Endothelial cell of umbilical vein (primary cell): Measurements from ENCODE around the gene CERCAM. TPM values are rescaled to one million over a fixed set of nuclear protein-coding genes. Genes with fewer than 3 reads are reported as not detected.

Experiments used
- BruUV-seq: library from RNA; stranded (reverse); fragments of 400-500 nt; replicated peaks from 2 replicates; lab custom pipeline; 2021; lab: Mats Ljungman, UMichigan
- CTCF ChIA-PET: fragments of 300-600, 350-600 bp; sonication (Branson Sonifier 250); formaldehyde crosslinking; loops from one replicate; lab custom pipeline; 2021; ENCODE audit warnings: antibody characterized with exemption, inconsistent platforms; lab: Charles Lee
- POLR2A ChIA-PET: fragments of 300-600, 350-600 bp; sonication (Branson Sonifier 250); formaldehyde crosslinking; loops from one replicate; lab custom pipeline; 2021; ENCODE audit warnings: antibody characterized with exemption, inconsistent platforms; lab: Charles Lee
- DNase-seq: peaks from one replicate; pipeline ENCODE4 v3.0.0-alpha.2; 2011; ENCODE audit warnings: low read depth, low spot score
- FAIRE-seq: peaks from 2 replicates; lab custom pipeline; 2011; peaks lifted over from hg19 to GRCh38; lab: Jason Lieb, UNC
- H2AFZ ChIP-seq: 2 replicates; pipeline ENCODE4 v1.6.0; 2012; ENCODE audit warnings: low read depth, low read length, control low read depth, inconsistent platforms
- H3K27ac ChIP-seq: 2 replicates; pipeline ENCODE4 v1.5.1; 2011; ENCODE audit warnings: low read depth, mild to moderate bottlenecking, control low read depth, low read length, moderate library complexity; ENCODE audit not compliant: insufficient read depth
- H3K27me3 ChIP-seq, 2 experiments: 2 replicates each; pipeline versions ENCODE4 v1.6.0 to v1.6.1; 2011; ENCODE audit warnings: low read length in 2 of 2, mixed read lengths in 1 of 2; ENCODE audit not compliant: control insufficient read depth in 2 of 2, insufficient read depth in 2 of 2
- H3K36me3 ChIP-seq, 2 experiments: 2 replicates in 1 of 2; 3 replicates in 1 of 2; pipeline ENCODE4 v1.5.1; 2011; ENCODE audit warnings: low read length in 2 of 2, mild to moderate bottlenecking in 1 of 2, moderate library complexity in 1 of 2; ENCODE audit not compliant: control insufficient read depth in 2 of 2, insufficient read depth in 2 of 2; ENCODE audit errors: extremely low read depth in 1 of 2
- H3K4me1 ChIP-seq: 3 replicates; pipeline ENCODE4 v1.5.1; 2011; ENCODE audit warnings: mild to moderate bottlenecking, low read length; ENCODE audit not compliant: control insufficient read depth, insufficient read depth; ENCODE audit errors: extremely low read depth
- H3K4me2 ChIP-seq: 2 replicates; pipeline ENCODE4 v1.6.1; 2011; ENCODE audit warnings: low read length, control low read depth, mixed read lengths; ENCODE audit not compliant: insufficient read depth
- H3K4me3 ChIP-seq, 3 experiments: fragments of 200-600 bp in 1 of 3; sonication (generic), shearing (Covaris generic) in 1 of 3; replicated peaks in 1 of 3; 2 replicates each; pipeline ENCODE4 v1.5.1; 2011 to 2016; ENCODE audit warnings: control low read depth in 3 of 3, low read length in 3 of 3, mild to moderate bottlenecking in 2 of 3, inconsistent platforms in 1 of 3, low read depth in 1 of 3, moderate library complexity in 1 of 3; ENCODE audit not compliant: insufficient read depth in 1 of 3
- H3K79me2 ChIP-seq: 2 replicates; pipeline ENCODE4 v1.6.0; 2012; ENCODE audit warnings: low read length, inconsistent platforms; ENCODE audit not compliant: control insufficient read depth, insufficient read depth
- H3K9ac ChIP-seq: replicated peaks from 2 replicates; pipeline ENCODE3; 2011; ENCODE audit warnings: low read length, control low read depth; ENCODE audit not compliant: insufficient read depth; ENCODE audit errors: extremely low read depth
- H3K9me1 ChIP-seq: replicated peaks from 3 replicates; pipeline ENCODE4 v1.6.0; 2011; ENCODE audit warnings: mild to moderate bottlenecking, low read length; ENCODE audit not compliant: control insufficient read depth, insufficient read depth; ENCODE audit errors: extremely low read depth
- H3K9me3 ChIP-seq: replicated peaks from 2 replicates; pipeline ENCODE4 v1.5.1; 2012; ENCODE audit warnings: low read length, inconsistent platforms; ENCODE audit not compliant: control insufficient read depth, insufficient read depth
- H4K20me1 ChIP-seq: replicated peaks from 2 replicates; pipeline ENCODE3; 2011; ENCODE audit warnings: mild to moderate bottlenecking, low read length; ENCODE audit not compliant: control insufficient read depth, insufficient read depth; ENCODE audit errors: extremely low read depth
- EZH2 ChIP-seq: IDR thresholded peaks from 2 replicates; pipeline ENCODE4 v1.6.1; 2012; ENCODE audit warnings: borderline replicate concordance, low read depth, mild to moderate bottlenecking, moderate library complexity, low read length, inconsistent platforms; ENCODE audit not compliant: severe bottlenecking
- FOS ChIP-seq: IDR thresholded peaks from 2 replicates; pipeline ENCODE4 v1.6.1; 2011; ENCODE audit warnings: mild to moderate bottlenecking, low read length, moderate library complexity, borderline replicate concordance; ENCODE audit not compliant: insufficient read depth
- GATA2 ChIP-seq: IDR thresholded peaks from 2 replicates; pipeline ENCODE4 v1.7.0; 2011; ENCODE audit warnings: low read depth, mild to moderate bottlenecking, moderate library complexity, mixed read lengths, low read length; ENCODE audit not compliant: insufficient read length, insufficient read depth
- JUN ChIP-seq: IDR thresholded peaks from 2 replicates; pipeline ENCODE4 v1.6.1; 2011; ENCODE audit warnings: borderline replicate concordance, low read depth; ENCODE audit not compliant: insufficient read length, insufficient read depth
- MAX ChIP-seq: IDR thresholded peaks from 2 replicates; pipeline ENCODE4 v1.6.1; 2011; ENCODE audit not compliant: insufficient read depth, insufficient read length
- MYC ChIP-seq: IDR thresholded peaks from one replicate; pipeline ENCODE4 v1.6.1; 2011; ENCODE audit warnings: mild to moderate bottlenecking, low read depth, low read length
- POLR2A ChIP-seq: IDR thresholded peaks from 2 replicates; pipeline ENCODE4 v1.6.1; 2012; ENCODE audit warnings: low read depth, mild to moderate bottlenecking, control low read depth, low read length
- dilution Hi-C: fragments of 300-500 bp; cut with MboI; formaldehyde crosslinking; loops from one replicate; pipeline ENCODE4 v1.15.0; 2019; ENCODE audit warnings: low sequenced_read_pairs; ENCODE audit not compliant: extremely low pct_ligation_motif_present
- intact Hi-C: fragments of 100-400 bp; cut with micrococcal nuclease; formaldehyde crosslinking; loops from one replicate; pipeline ENCODE4 v1.10.0; 2022
- polyA plus RNA-seq, 4 experiments: library from polyadenylated mRNA; depleted of rRNA in 3 of 4; stranded (reverse) in 3 of 4; unstranded in 1 of 4; fragments of >200 nt; gene quantifications; 2 replicates each; pipeline versions ENCODE4 v1.2.1 to v1.2.3, GENCODE V29; 2011 to 2012; ENCODE audit warnings: missing spikeins in 1 of 4
- total RNA-seq: library from RNA; stranded (reverse); gene quantifications from 2 replicates; pipeline ENCODE4 v1.2.3, GENCODE V29; 2021
- TF ChIP-seq, protein P1 (sequence below), 2 donors: IDR thresholded peaks; 1 replicate in 1 of 2; 2 replicates in 1 of 2; pipeline ENCODE4 v1.5.1; 2011; ENCODE audit warnings: low read length in 2 of 2, mild to moderate bottlenecking in 2 of 2, moderate library complexity in 2 of 2, control low read depth in 1 of 2, inconsistent platforms in 1 of 2, low read depth in 1 of 2; ENCODE audit not compliant: insufficient read depth in 1 of 2; ENCODE audit errors: extremely low read depth in 1 of 2

CERCAM gene
- total and polyA plus RNA-seq, 2 donors (not counting 3 experiments of a cell fraction or from before 2014, with no cell fraction given) = 47.9 to 77.8 TPM

DNA sequence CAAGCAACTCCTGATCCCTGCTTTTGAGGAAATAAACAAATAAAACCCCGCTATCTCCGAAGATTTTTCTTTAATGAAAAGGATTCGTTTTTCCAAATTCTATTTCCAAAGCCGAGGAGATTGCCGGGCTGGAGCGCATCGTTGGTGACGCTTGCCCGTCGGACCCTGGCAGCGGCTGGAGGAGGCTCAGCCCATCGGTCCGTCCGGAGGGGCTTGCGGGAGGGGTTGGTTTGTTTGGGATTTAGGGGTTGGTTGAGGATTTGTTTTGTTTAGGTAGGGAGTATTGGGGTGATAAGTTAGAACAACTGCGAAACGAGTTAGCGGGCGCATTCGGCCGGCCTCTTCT is 28.7 kb upstream of the CERCAM start:
- Histone ChIP-seq H3K4me1 (peaks cover 2% of the 10 kb centered on the region), H3K79me2 (no peaks in the 10 kb centered on the region), H3K9me1 (no peaks in the 10 kb centered on the region), H3K27me3 (no peaks in the 10 kb centered on the region), H2AFZ (no peak overlapping the region), H3K9me3 (no peaks in the 10 kb centered on the region), H3K4me3 (no peak overlapping the region), H3K36me3 (peaks cover 2 to 21% of the 10 kb centered on the region in 2 experiments), H3K4me2 (no peak overlapping the region), H3K27ac (no peak overlapping the region), H3K9ac (no peak overlapping the region), H4K20me1 (no peaks in the 10 kb centered on the region)
- intact Hi-C loops (no loop called here), dilution Hi-C loops (no loop called here)
- no peak for FAIRE-seq
- ChIA-PET POLR2A (no interaction called here), CTCF (no interaction called here)
- no peak for TF ChIP-seq FOS
- TF ChIP-seq EZH2 = no peak
- no peak for TF ChIP-seq MYC
- TF ChIP-seq MAX = no peak
- no peak for TF ChIP-seq GATA2
- TF ChIP-seq JUN = no peak
- no TSS peak for BruUV-seq
- no peak for DNase-seq

DNA sequence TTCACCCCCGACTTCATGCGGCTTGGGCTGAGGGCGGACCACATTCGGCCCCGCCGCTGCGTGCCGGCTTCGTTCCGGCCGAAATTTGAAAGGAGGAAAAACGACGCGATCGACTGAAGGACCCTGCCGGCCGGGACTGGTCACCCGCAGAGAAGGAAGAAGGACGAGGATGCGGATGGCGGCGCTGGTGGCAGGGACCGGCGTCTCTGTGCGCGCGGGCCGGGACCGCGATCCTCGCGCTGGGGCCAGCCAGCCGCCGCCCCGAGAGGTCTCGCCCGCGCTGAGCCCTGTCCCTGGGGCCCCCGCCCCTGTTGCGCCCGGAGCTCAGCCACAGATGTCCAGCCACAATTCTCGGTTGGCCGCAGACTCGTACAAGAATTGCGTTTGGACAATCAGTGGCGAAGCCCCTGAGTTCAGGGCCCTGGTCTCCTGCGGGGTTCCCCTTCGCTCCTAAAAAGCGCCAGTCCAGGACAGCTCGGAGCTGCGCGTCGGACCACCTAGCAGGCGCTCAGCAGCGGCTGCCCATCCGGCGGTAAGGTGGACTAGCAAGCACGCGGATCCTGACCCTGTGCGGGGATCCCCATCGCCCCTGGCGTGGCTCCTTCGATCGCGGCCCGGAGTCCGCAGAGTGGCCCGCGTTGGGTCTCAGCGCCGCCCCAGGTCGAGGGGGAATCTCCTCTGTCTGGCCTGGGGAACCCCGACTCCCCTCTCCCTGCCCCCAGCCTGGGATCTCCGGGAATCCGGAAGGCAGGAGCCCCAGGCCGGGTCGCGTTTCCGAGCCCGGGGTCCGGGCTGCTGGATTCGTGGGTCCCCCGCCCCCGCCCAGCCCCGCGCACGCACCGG is 28.1 kb upstream of the CERCAM start:
- no TSS peak for BruUV-seq
- DNase-seq = no peak
- dilution Hi-C loops = no loop called here
- peaks cover 2 to 18% of the 10 kb centered on the region in 2 experiments for H3K36me3 ChIP-seq
- no peak overlapping the region for H3K4me2 ChIP-seq
- H3K9me1 ChIP-seq = no peaks in the 10 kb centered on the region
- CTCF ChIA-PET = no interaction called here
- no peaks in the 10 kb centered on the region for H3K27me3 ChIP-seq
- no peaks in the 10 kb centered on the region for H4K20me1 ChIP-seq
- peaks cover 5% of the 10 kb centered on the region for H3K4me1 ChIP-seq
- no peak for TF ChIP-seq EZH2
- no peak for TF ChIP-seq MYC
- no peak for TF ChIP-seq JUN
- no peak for TF ChIP-seq POLR2A
- TF ChIP-seq GATA2 = no peak
- TF ChIP-seq, protein P1, sequence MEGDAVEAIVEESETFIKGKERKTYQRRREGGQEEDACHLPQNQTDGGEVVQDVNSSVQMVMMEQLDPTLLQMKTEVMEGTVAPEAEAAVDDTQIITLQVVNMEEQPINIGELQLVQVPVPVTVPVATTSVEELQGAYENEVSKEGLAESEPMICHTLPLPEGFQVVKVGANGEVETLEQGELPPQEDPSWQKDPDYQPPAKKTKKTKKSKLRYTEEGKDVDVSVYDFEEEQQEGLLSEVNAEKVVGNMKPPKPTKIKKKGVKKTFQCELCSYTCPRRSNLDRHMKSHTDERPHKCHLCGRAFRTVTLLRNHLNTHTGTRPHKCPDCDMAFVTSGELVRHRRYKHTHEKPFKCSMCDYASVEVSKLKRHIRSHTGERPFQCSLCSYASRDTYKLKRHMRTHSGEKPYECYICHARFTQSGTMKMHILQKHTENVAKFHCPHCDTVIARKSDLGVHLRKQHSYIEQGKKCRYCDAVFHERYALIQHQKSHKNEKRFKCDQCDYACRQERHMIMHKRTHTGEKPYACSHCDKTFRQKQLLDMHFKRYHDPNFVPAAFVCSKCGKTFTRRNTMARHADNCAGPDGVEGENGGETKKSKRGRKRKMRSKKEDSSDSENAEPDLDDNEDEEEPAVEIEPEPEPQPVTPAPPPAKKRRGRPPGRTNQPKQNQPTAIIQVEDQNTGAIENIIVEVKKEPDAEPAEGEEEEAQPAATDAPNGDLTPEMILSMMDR (IDR thresholded peaks at IDR 0.05; ENCODE audit: extremely low read depth in 1 of 2, insufficient read depth in 1 of 2, low read depth in 1 of 2, low read length in 2 of 2) = no peak
- H3K4me3 ChIP-seq = no peak overlapping the region
- H3K9me3 ChIP-seq = no peaks in the 10 kb centered on the region
- no peaks in the 10 kb centered on the region for H3K79me2 ChIP-seq
- intact Hi-C loops = no loop called here
- POLR2A ChIA-PET = no interaction called here
- FAIRE-seq = no peak
- H3K9ac ChIP-seq = no peak overlapping the region
- no peak overlapping the region for H2AFZ ChIP-seq
- no peak overlapping the region for H3K27ac ChIP-seq
